Adrenal gland (tissue), 5 donors: Measurements from ENCODE around the gene HOXD12.

Experiments
- CTCF ChIP-seq, 6 experiments: fragments of 450-650 bp in 4 of 6; fragments of 200-600 bp in 2 of 6; sonication (generic) in 1 of 6; IDR thresholded peaks; 1 replicate in 5 of 6; 2 replicates in 1 of 6; pipeline versions ENCODE4 v1.5.1 to v1.8.0; 2016 to 2021; ENCODE audit warnings: antibody characterized with exemption in 6 of 6, mild to moderate bottlenecking in 2 of 6, moderate library complexity in 1 of 6
- POLR2A ChIP-seq, 2 donors: fragments of 450-650 bp; IDR thresholded peaks; one replicate each; pipeline ENCODE4 v1.6.1; 2017; ENCODE audit warnings: antibody characterized with exemption in 2 of 2, mild to moderate bottlenecking in 2 of 2, moderate library complexity in 1 of 2
- donor health status: DM: no; HTN: no; CAD: no.

- TF ChIP-seq CTCF (IDR thresholded peaks at IDR 0.05) (no peak), POLR2A (IDR thresholded peaks at IDR 0.05) (no peak)
Measured at GRCh38 chr2:176089843-176090395, 9.7 kb upstream of the HOXD12 start.
